Left cardiac atrium (tissue), 4 donors: ENCODE measurements around the gene GRIA2. TPM values are rescaled to one million over a fixed set of nuclear protein-coding genes. Genes with fewer than 3 reads are reported as not detected.
"Not testable (repeated sequence)": the region's sequence is repeated elsewhere in the genome, so short reads cannot be mapped to it uniquely, and the experiment has no call there.

Experiments
- ATAC-seq, 2 donors: fragments of 200-7000 bp; cut with Tn5 transposase; one replicate each; pipeline ENCODE4 v1.9.1; 2020; ENCODE audit warnings: mild to moderate bottlenecking in 2 of 2, moderate library complexity in 2 of 2
- DNase-seq: peaks from one replicate; pipeline ENCODE4 v3.0.0-alpha.2; 2020
- intact Hi-C, 2 donors: fragments of 100-400 bp; cut with DNase I; formaldehyde crosslinking; loops; one replicate each; pipeline versions ENCODE4 v1.14.1 to v1.15.1; 2022 to 2023
- long read RNA-seq: library from polyadenylated mRNA; unstranded; transcript quantifications from one replicate; pipeline ENCODE4 v2.0.0, GENCODE V29; 2021
- total RNA-seq, 2 donors: library from RNA; stranded (reverse); fragmentation: NEBNext Ultra II Directional; extraction: Animal tissue kit (Norgen Biotek cat#: 25700); gene quantifications; one replicate each; pipeline ENCODE4 v1.2.1, GENCODE V29; 2021
- donor health status: DM: no; HTN: yes; CAD: no.
- donor health status: DM: no; HTN: yes; CAD: no; lungs with severe emphysema.
- donor health status: DM: yes; HTN: yes; CAD: no.
- donor health status: Dilated cardiomyopathy.

GRIA2 gene
- total RNA-seq = not detected
- long read RNA-seq = 0 reads

- DNase-seq = peak; percentile 48
- peak; percentile 78 to 93 for ATAC-seq
- intact Hi-C loops = no loop called here
Observed at GRCh38 chr4:157220371-157220881, at the start of gene GRIA2. GRIA2 (plus strand) TSS chr4:157220728; CDS start chr4:157221043, 315 bp downstream.

GRCh38 chr4:157172011-157172410, 48.5 kb upstream of the GRIA2 start:
- intact Hi-C loops = no loop called here
- ATAC-seq = no peak
- no peak for DNase-seq

- DNase-seq, intact Hi-C loops, ATAC-seq: not testable (repeated sequence)
Observed at GRCh38 chr4:157180268-157180667, 40.3 kb upstream of the GRIA2 start.

GRCh38 chr4:157184300-157184699, 36.2 kb upstream of the GRIA2 start:
- intact Hi-C loops = no loop called here
- DNase-seq (no peak), ATAC-seq (no peak)

- DNase-seq (no peak), ATAC-seq (no peak)
- intact Hi-C loops = no loop called here
Observed at GRCh38 chr4:157185363-157185762, 35.2 kb upstream of the GRIA2 start.

GRCh38 chr4:157195374-157195773, 25.2 kb upstream of the GRIA2 start:
- intact Hi-C loops = no loop called here
- DNase-seq (no peak), ATAC-seq (no peak)

GRCh38 chr4:157196046-157196445, 24.5 kb upstream of the GRIA2 start:
- ATAC-seq (no peak), DNase-seq (no peak)
- intact Hi-C loops = no loop called here

GRCh38 chr4:157204634-157205244, 15.8 kb upstream of the GRIA2 start:
- DNase-seq (peak; percentile 14), ATAC-seq (no peak)
- intact Hi-C loops = no loop called here

- ATAC-seq (no peak), DNase-seq (no peak)
- intact Hi-C loops = no loop called here
Observed at GRCh38 chr4:157217708-157218107, 2.8 kb upstream of the GRIA2 start.

- intact Hi-C loops = no loop called here
- no peak for DNase-seq
Observed at GRCh38 chr4:157219711-157220370, 687 bp upstream of the GRIA2 start.

GRCh38 chr4:157221426-157221894, 932 bp downstream of the GRIA2 start:
- DNase-seq (no peak), ATAC-seq (no peak)
- intact Hi-C loops = no loop called here

More at GRCh38 chr4:157219711-157220370, 687 bp upstream of the GRIA2 start:
- no peak for ATAC-seq

- intact Hi-C loops = no loop called here
- peak in 1 of 2 donors; percentile 17 for ATAC-seq
Observed at GRCh38 chr4:157221895-157222770, 1.6 kb downstream of the GRIA2 start.

GRCh38 chr4:157222771-157223160, 2.2 kb downstream of the GRIA2 start:
- DNase-seq (no peak), ATAC-seq (no peak)
- intact Hi-C loops = no loop called here

More at GRCh38 chr4:157221895-157222770, 1.6 kb downstream of the GRIA2 start:
- DNase-seq = peak; percentile 17

GRCh38 chr4:157223456-157223855, 2.9 kb downstream of the GRIA2 start:
- no peak for ATAC-seq
- intact Hi-C loops = no loop called here
- no peak for DNase-seq

GRCh38 chr4:157225096-157225495, 4.6 kb downstream of the GRIA2 start:
- ATAC-seq (no peak), DNase-seq (no peak)
- intact Hi-C loops = no loop called here

GRCh38 chr4:157226035-157226434, 5.5 kb downstream of the GRIA2 start:
- DNase-seq = no peak
- no peak for ATAC-seq
- intact Hi-C loops = no loop called here

- no peak for DNase-seq
- intact Hi-C loops = no loop called here
- no peak for ATAC-seq
Observed at GRCh38 chr4:157226601-157227000, 6.1 kb downstream of the GRIA2 start.

- ATAC-seq (no peak), DNase-seq (no peak)
- intact Hi-C loops = no loop called here
Observed at GRCh38 chr4:157231525-157231924, 11.0 kb downstream of the GRIA2 start.

GRCh38 chr4:157242871-157243270, 22.3 kb downstream of the GRIA2 start:
- DNase-seq (no peak), ATAC-seq (no peak)
- intact Hi-C loops = no loop called here

GRCh38 chr4:157244348-157244747, 23.8 kb downstream of the GRIA2 start:
- DNase-seq (no peak), ATAC-seq (no peak)
- intact Hi-C loops = no loop called here
